H1 (cell line): ENCODE measurements around the gene DES. TPM values are rescaled to one million over a fixed set of nuclear protein-coding genes. Genes with fewer than 3 reads are reported as not detected.

Experiments
- CTCF ChIA-PET: fragments of 300-600 bp; sonication (Branson Sonifier 250); formaldehyde crosslinking; loops from one replicate; lab custom pipeline; 2021; ENCODE audit not compliant: partially characterized antibody; lab: Charles Lee
- POLR2A ChIA-PET: fragments of 300-600 bp; sonication (Branson Sonifier 250); formaldehyde crosslinking; loops from one replicate; lab custom pipeline; 2021; ENCODE audit warnings: inconsistent platforms; ENCODE audit not compliant: partially characterized antibody; lab: Charles Lee
- DNase-seq, 2 experiments: peaks; one replicate each; pipeline versions ENCODE4 v3.0.0 to v3.0.0-alpha.2; 2010 to 2022; ENCODE audit warnings: low spot score in 2 of 2, low read depth in 1 of 2, mixed read lengths in 1 of 2
- FAIRE-seq: peaks from 2 replicates; lab custom pipeline; 2011; peaks lifted over from hg19 to GRCh38; lab: Jason Lieb, UNC
- H2AFZ ChIP-seq: 2 replicates; pipeline ENCODE4 v1.8.1; 2012; ENCODE audit warnings: low read length, inconsistent platforms
- H2AK5ac ChIP-seq: 2 replicates; pipeline ENCODE4 v1.6.1; 2013; ENCODE audit warnings: low read depth, low read length
- H2BK120ac ChIP-seq: replicated peaks from 2 replicates; pipeline ENCODE3; 2013; ENCODE audit warnings: low read depth, low read length, inconsistent platforms
- H2BK12ac ChIP-seq: 2 replicates; pipeline ENCODE4 v1.6.1; 2013; ENCODE audit warnings: low read depth, low read length
- H2BK15ac ChIP-seq: 2 replicates; pipeline ENCODE4 v1.6.1; 2013; ENCODE audit warnings: low read length
- H2BK20ac ChIP-seq: 2 replicates; pipeline ENCODE4 v1.6.1; 2013; ENCODE audit warnings: low read length
- H2BK5ac ChIP-seq: 2 replicates; pipeline ENCODE4 v1.6.1; 2013; ENCODE audit warnings: low read depth, low read length
- H3K14ac ChIP-seq: 2 replicates; pipeline ENCODE4 v1.6.1; 2013; ENCODE audit warnings: inconsistent platforms; ENCODE audit not compliant: insufficient read length
- H3K18ac ChIP-seq: 2 replicates; pipeline ENCODE4 v1.6.1; 2013; ENCODE audit warnings: low read length; ENCODE audit errors: extremely low read depth
- H3K23ac ChIP-seq: 2 replicates; pipeline ENCODE4 v1.6.1; 2013; ENCODE audit warnings: inconsistent platforms; ENCODE audit not compliant: insufficient read length
- H3K23me2 ChIP-seq: 2 replicates; pipeline ENCODE4 v1.6.1; 2013; ENCODE audit warnings: low read depth, low read length
- H3K27ac ChIP-seq: 2 replicates; pipeline ENCODE4 v1.6.1; 2011; ENCODE audit warnings: low read depth, low read length, inconsistent platforms
- H3K27me3 ChIP-seq, 4 experiments: replicated peaks in 1 of 4; 1 replicate in 1 of 4; 2 replicates in 3 of 4; pipeline versions ENCODE4 v1.6.1 to v1.8.1; 2011 to 2013; ENCODE audit warnings: low read length in 3 of 4, mild to moderate bottlenecking in 3 of 4, inconsistent platforms in 2 of 4, mixed read lengths in 2 of 4, moderate library complexity in 1 of 4; ENCODE audit not compliant: control insufficient read depth in 3 of 4, insufficient read depth in 3 of 4; ENCODE audit errors: extremely low read depth in 1 of 4
- H3K36me3 ChIP-seq, 4 experiments: 2 replicates each; pipeline versions ENCODE4 v1.6.1 to v1.8.1; 2011 to 2013; ENCODE audit warnings: mild to moderate bottlenecking in 4 of 4, low read length in 3 of 4, moderate library complexity in 2 of 4, control low read depth in 1 of 4, inconsistent platforms in 1 of 4; ENCODE audit not compliant: insufficient read depth in 4 of 4, control insufficient read depth in 2 of 4
- H3K4ac ChIP-seq: replicated peaks from 2 replicates; pipeline ENCODE3; 2013; ENCODE audit warnings: low read length, low read depth, mixed read lengths, inconsistent platforms; ENCODE audit not compliant: insufficient read length
- H3K4me1 ChIP-seq, 4 experiments: replicated peaks in 1 of 4; 1 replicate in 1 of 4; 2 replicates in 3 of 4; pipeline versions ENCODE4 v1.6.1 to v1.8.1; 2011 to 2013; ENCODE audit warnings: low read length in 3 of 4, inconsistent platforms in 2 of 4, mixed read lengths in 1 of 4; ENCODE audit not compliant: insufficient read depth in 4 of 4, control insufficient read depth in 3 of 4
- H3K4me2 ChIP-seq, 2 experiments: 2 replicates each; pipeline versions ENCODE4 v1.6.1 to v1.8.1; 2011 to 2013; ENCODE audit warnings: low read depth in 2 of 2, low read length in 2 of 2, control low read depth in 1 of 2, inconsistent platforms in 1 of 2, mild to moderate bottlenecking in 1 of 2; ENCODE audit not compliant: insufficient read depth in 1 of 2
- H3K4me3 ChIP-seq, 4 experiments: fragments of 200-600, 300-600 bp in 1 of 4; sonication (generic), shearing (Covaris generic), sonication (Bioruptor Twin) in 1 of 4; 2 replicates each; pipeline versions ENCODE4 v1.5.1 to v1.8.1; 2011 to 2016; ENCODE audit warnings: low read length in 4 of 4, low read depth in 3 of 4, control low read depth in 2 of 4, inconsistent platforms in 2 of 4, mild to moderate bottlenecking in 2 of 4, mixed read lengths in 1 of 4, moderate library complexity in 1 of 4; ENCODE audit not compliant: insufficient read depth in 2 of 4; ENCODE audit errors: extremely low read depth in 1 of 4
- H3K56ac ChIP-seq: replicated peaks from 2 replicates; pipeline ENCODE3; 2013; ENCODE audit warnings: low read depth, mild to moderate bottlenecking, mixed read lengths, low read length, inconsistent platforms; ENCODE audit not compliant: insufficient read length
- H3K79me1 ChIP-seq: 2 replicates; pipeline ENCODE4 v1.6.1; 2013; ENCODE audit warnings: low read depth, low read length, control low read depth
- H3K79me2 ChIP-seq, 2 experiments: 2 replicates each; pipeline versions ENCODE4 v1.6.1 to v1.8.1; 2012 to 2013; ENCODE audit warnings: low read length in 2 of 2, mild to moderate bottlenecking in 2 of 2, inconsistent platforms in 1 of 2; ENCODE audit not compliant: insufficient read depth in 2 of 2, control insufficient read depth in 1 of 2
- H3K9ac ChIP-seq, 4 experiments: replicated peaks in 1 of 4; 1 replicate in 1 of 4; 2 replicates in 3 of 4; pipeline versions ENCODE4 v1.6.1 to v1.8.1; 2011 to 2013; ENCODE audit warnings: low read depth in 3 of 4, low read length in 3 of 4, control low read depth in 2 of 4, mild to moderate bottlenecking in 2 of 4, moderate library complexity in 2 of 4, inconsistent platforms in 1 of 4; ENCODE audit errors: extremely low read depth in 1 of 4
- H3K9me3 ChIP-seq, 2 experiments: 2 replicates each; pipeline versions ENCODE4 v1.6.1 to v1.8.1; 2012 to 2013; ENCODE audit warnings: mild to moderate bottlenecking in 2 of 2, moderate library complexity in 2 of 2, control low read depth in 1 of 2, inconsistent platforms in 1 of 2, low read depth in 1 of 2, low read length in 1 of 2, mixed read lengths in 1 of 2; ENCODE audit not compliant: insufficient read depth in 2 of 2
- H4K20me1 ChIP-seq, 2 experiments: replicated peaks in 1 of 2; 2 replicates each; pipeline versions ENCODE3 to v1.8.1; 2011 to 2013; ENCODE audit warnings: inconsistent platforms in 2 of 2, low read length in 2 of 2, mild to moderate bottlenecking in 1 of 2; ENCODE audit not compliant: insufficient read depth in 2 of 2, control insufficient read depth in 1 of 2
- H4K5ac ChIP-seq: 2 replicates; pipeline ENCODE4 v1.6.1; 2013; ENCODE audit warnings: low read length, low read depth, mixed read lengths, inconsistent platforms; ENCODE audit not compliant: insufficient read length
- H4K8ac ChIP-seq: 2 replicates; pipeline ENCODE4 v1.8.0; 2013; ENCODE audit warnings: mild to moderate bottlenecking, moderate library complexity, low read length, inconsistent platforms; ENCODE audit not compliant: insufficient read depth; ENCODE audit errors: extremely low read depth
- H4K91ac ChIP-seq: replicated peaks from 2 replicates; pipeline ENCODE3; 2013; ENCODE audit warnings: low read length, mixed read lengths, inconsistent platforms; ENCODE audit not compliant: insufficient read length
- BRCA1 ChIP-seq: IDR thresholded peaks from 2 replicates; pipeline ENCODE4 v1.6.1; 2012; ENCODE audit warnings: low read depth, low read length, improper control_type of control experiment
- CEBPB ChIP-seq: IDR thresholded peaks from 2 replicates; pipeline ENCODE4 v1.6.1; 2012; ENCODE audit warnings: low read depth, low read length
- EGR1 ChIP-seq: IDR thresholded peaks from 2 replicates; pipeline ENCODE4 v1.6.1; 2011; ENCODE audit warnings: low read depth, low read length, borderline replicate concordance
- HDAC2 ChIP-seq, 2 experiments: fragments of 300-600 bp in 1 of 2; sonication (generic) in 1 of 2; IDR thresholded peaks; 2 replicates each; pipeline ENCODE4 v1.6.1; 2011 to 2012; ENCODE audit warnings: low read depth in 2 of 2, low read length in 2 of 2, mild to moderate bottlenecking in 2 of 2, moderate library complexity in 2 of 2, borderline replicate concordance in 1 of 2, inconsistent platforms in 1 of 2
- JUN ChIP-seq: IDR thresholded peaks from 2 replicates; pipeline ENCODE4 v1.6.1; 2011; ENCODE audit warnings: low read depth, mild to moderate bottlenecking, improper control_type of control experiment, low read length
- KDM4A ChIP-seq: IDR thresholded peaks from one replicate; pipeline ENCODE4 v1.7.1; 2012; ENCODE audit warnings: low read depth, mild to moderate bottlenecking, moderate library complexity, low read length, inconsistent platforms; ENCODE audit not compliant: severe bottlenecking
- NRF1 ChIP-seq: IDR thresholded peaks from 2 replicates; pipeline ENCODE4 v1.6.1; 2011; ENCODE audit warnings: mild to moderate bottlenecking, low read depth, low read length, improper control_type of control experiment
- POLR2A ChIP-seq, 2 experiments: IDR thresholded peaks; 1 replicate in 1 of 2; 2 replicates in 1 of 2; pipeline ENCODE4 v1.6.1; 2011; ENCODE audit warnings: low read depth in 2 of 2, low read length in 2 of 2, mild to moderate bottlenecking in 2 of 2; ENCODE audit errors: control extremely low read depth in 1 of 2
- RAD21 ChIP-seq, 2 experiments: IDR thresholded peaks in 1 of 2; conservative IDR thresholded peaks in 1 of 2; 2 replicates each; pipeline ENCODE4 v1.6.1; 2011; ENCODE audit warnings: low read depth in 2 of 2, low read length in 2 of 2, improper control_type of control experiment in 1 of 2, inconsistent platforms in 1 of 2, mild to moderate bottlenecking in 1 of 2, moderate library complexity in 1 of 2
- RFX5 ChIP-seq: IDR thresholded peaks from 2 replicates; pipeline ENCODE4 v1.6.1; 2011; ENCODE audit warnings: low read depth, low read length, improper control_type of control experiment, borderline replicate concordance
- RNF2 ChIP-seq: fragments of 200-900, 300-1000 bp; sonication (generic); IDR thresholded peaks from 2 replicates; pipeline ENCODE4 v1.7.1; 2016; ENCODE audit warnings: borderline replicate concordance, low read depth, mild to moderate bottlenecking, antibody characterized with exemption, low read length; ENCODE audit not compliant: poor library complexity, severe bottlenecking; ENCODE audit errors: missing control alignments
- SIRT6 ChIP-seq: IDR thresholded peaks from one replicate; pipeline ENCODE4 v1.7.1; 2012; ENCODE audit warnings: low read length, inconsistent platforms
- SUZ12 ChIP-seq: fragments of 200-600 bp; sonication (generic); IDR thresholded peaks from 2 replicates; pipeline ENCODE4 v1.6.1; 2012; ENCODE audit warnings: mild to moderate bottlenecking, inconsistent platforms, low read length, moderate library complexity, mixed read lengths
- WGBS, 2 experiments: shearing (Covaris generic) in 1 of 2; methylation state at CpG; one replicate each; pipeline versions ENCODE4 v1.1.6 to v1.1.7; 2013 to 2015; ENCODE audit warnings: low lambda C conversion rate in 2 of 2, mixed read lengths in 2 of 2, inconsistent platforms in 1 of 2, low coverage in 1 of 2, missing lambda C conversion rate in 1 of 2; ENCODE audit not compliant: insufficient replicate concordance in 2 of 2, insufficient coverage in 1 of 2, insufficient read length in 1 of 2; ENCODE audit errors: extremely low coverage in 1 of 2, missing lambda C conversion rate in 1 of 2; 5-methylcytosine and 5-hydroxymethylcytosine counted together
- polyA plus RNA-seq, 7 experiments: library from polyadenylated mRNA; depleted of rRNA in 3 of 7; stranded (reverse) in 5 of 7; unstranded in 2 of 7; fragments of >200 nt in 5 of 7; fragments of 200-250 nt in 2 of 7; gene quantifications; 1 replicate in 5 of 7; 2 replicates in 1 of 7; 4 replicates in 1 of 7; pipeline versions ENCODE4 v1.2.1 to v1.2.3, GENCODE V29; 2011 to 2013; ENCODE audit warnings: missing spikeins in 2 of 7, mixed read lengths in 2 of 7
- total RNA-seq: library from RNA; stranded (reverse); fragmentation: NEBNext Ultra II Directional; extraction: Animal tissue kit (Norgen Biotek cat#: 25700); gene quantifications from 2 replicates; pipeline ENCODE4 v1.2.1, GENCODE V29; 2021

The DES gene
- total and polyA plus RNA-seq, 2 of the 8 experiments (the other 6 are each of a cell fraction or from before 2014, with no cell fraction given), result 1.8 to 4.3 TPM

GRCh38 chr2:219426534-219427136 is 8.5 kb downstream of the DES start:
- no peaks in the 10 kb centered on the region for H3K79me2 ChIP-seq
- no peak overlapping the region for H3K4me2 ChIP-seq
- no peak overlapping the region for H2BK15ac ChIP-seq
- DNase-seq (no peak), FAIRE-seq (no peak)
- no peaks in the 10 kb centered on the region for H3K9me3 ChIP-seq
- H4K20me1 ChIP-seq, result peaks cover 0 to 2% of the 10 kb centered on the region in 2 experiments
- ChIA-PET CTCF (interaction anchor here (7.2 to 88.6 kb wide), 2 partner anchors 23 to 63 kb away, joined by 92 to 7248 read pairs; partner anchors contain the start of genes ASIC4, CHPF, GMPPA and SPEG), POLR2A (interaction anchor here (0.6 kb wide), 1 partner anchor 57 kb away, joined by 4 read pairs; no protein-coding TSS in a partner anchor)
- H3K18ac ChIP-seq, result no peak overlapping the region
- 95% methylated on average over 4 of the region's 7 CpGs; no CpG with 5 or more reads in 1 of the 2 experiments for WGBS, 2 experiments
- H4K91ac ChIP-seq, result no peak overlapping the region
- H3K14ac ChIP-seq, result no peak overlapping the region
- H3K4ac ChIP-seq, result no peak overlapping the region
- no peak overlapping the region for H3K9ac ChIP-seq
- no peak overlapping the region for H3K56ac ChIP-seq
- no peak overlapping the region for H3K4me3 ChIP-seq
- H4K5ac ChIP-seq, result no peak overlapping the region
- H2AK5ac ChIP-seq, result no peak overlapping the region
- H3K27me3 ChIP-seq, result 0 out of 7 replicates have a peak, but pooled peaks cover 0 to 3% (median 2%) of the 10 kb centered on the region in 4 experiments
- no peak overlapping the region for H2BK120ac ChIP-seq
- H2AFZ ChIP-seq, result no peak overlapping the region
- H3K79me1 ChIP-seq, result no peaks in the 10 kb centered on the region
- no peak overlapping the region for H4K8ac ChIP-seq
- no peak overlapping the region for H3K23ac ChIP-seq
- no peaks in the 10 kb centered on the region for H3K4me1 ChIP-seq
- no peak overlapping the region for H3K27ac ChIP-seq
- peaks cover 2% of the 10 kb centered on the region; the same call in 1 of the 2 replicates for H3K23me2 ChIP-seq
- H2BK5ac ChIP-seq, result no peak overlapping the region
- no peak overlapping the region for H2BK12ac ChIP-seq
- no peaks in the 10 kb centered on the region for H3K36me3 ChIP-seq
- H2BK20ac ChIP-seq, result no peak overlapping the region
- no peak for TF ChIP-seq JUN
- no peak for TF ChIP-seq NRF1
- no peak for TF ChIP-seq RAD21 (IDR thresholded peaks at IDR 0.05 in 1 of 2, conservative IDR thresholded peaks at IDR 0.05 in 1 of 2; ENCODE audit: low read depth in 2 of 2, low read length in 2 of 2)
- no peak for TF ChIP-seq KDM4A
- TF ChIP-seq POLR2A (IDR thresholded peaks at IDR 0.05; ENCODE audit: control extremely low read depth in 1 of 2, low read depth in 2 of 2, low read length in 2 of 2), result no peak
- no peak for TF ChIP-seq CEBPB
- no peak for TF ChIP-seq HDAC2 (IDR thresholded peaks at IDR 0.05; ENCODE audit: borderline replicate concordance in 1 of 2, low read depth in 2 of 2, low read length in 2 of 2)
- TF ChIP-seq RFX5, result no peak
- TF ChIP-seq EGR1, result no peak
- no peak for TF ChIP-seq BRCA1
- no peak for TF ChIP-seq SUZ12
- no peak for TF ChIP-seq SIRT6
- no peak for TF ChIP-seq RNF2
